Endothelial cell of umbilical vein (primary cell): Measurements from ENCODE around the gene RAP1GDS1. TPM values are rescaled to one million over a fixed set of nuclear protein-coding genes. Genes with fewer than 3 reads are reported as not detected.

ENCODE experiments used
- BruUV-seq: library from RNA; stranded (reverse); fragments of 400-500 nt; replicated peaks from 2 replicates; lab custom pipeline; 2021; lab: Mats Ljungman, UMichigan
- CTCF ChIA-PET: fragments of 300-600, 350-600 bp; sonication (Branson Sonifier 250); formaldehyde crosslinking; loops from one replicate; lab custom pipeline; 2021; ENCODE audit warnings: antibody characterized with exemption, inconsistent platforms; lab: Charles Lee
- POLR2A ChIA-PET: fragments of 300-600, 350-600 bp; sonication (Branson Sonifier 250); formaldehyde crosslinking; loops from one replicate; lab custom pipeline; 2021; ENCODE audit warnings: antibody characterized with exemption, inconsistent platforms; lab: Charles Lee
- DNase-seq: peaks from one replicate; pipeline ENCODE4 v3.0.0-alpha.2; 2011; ENCODE audit warnings: low read depth, low spot score
- FAIRE-seq: peaks from 2 replicates; lab custom pipeline; 2011; peaks lifted over from hg19 to GRCh38; lab: Jason Lieb, UNC
- H2AFZ ChIP-seq: 2 replicates; pipeline ENCODE4 v1.6.0; 2012; ENCODE audit warnings: low read depth, low read length, control low read depth, inconsistent platforms
- H3K27ac ChIP-seq: 2 replicates; pipeline ENCODE4 v1.5.1; 2011; ENCODE audit warnings: low read depth, mild to moderate bottlenecking, control low read depth, low read length, moderate library complexity; ENCODE audit not compliant: insufficient read depth
- H3K27me3 ChIP-seq, 2 experiments: 2 replicates each; pipeline versions ENCODE4 v1.6.0 to v1.6.1; 2011; ENCODE audit warnings: low read length in 2 of 2, mixed read lengths in 1 of 2; ENCODE audit not compliant: control insufficient read depth in 2 of 2, insufficient read depth in 2 of 2
- H3K36me3 ChIP-seq, 2 experiments: 2 replicates in 1 of 2; 3 replicates in 1 of 2; pipeline ENCODE4 v1.5.1; 2011; ENCODE audit warnings: low read length in 2 of 2, mild to moderate bottlenecking in 1 of 2, moderate library complexity in 1 of 2; ENCODE audit not compliant: control insufficient read depth in 2 of 2, insufficient read depth in 2 of 2; ENCODE audit errors: extremely low read depth in 1 of 2
- H3K4me1 ChIP-seq: 3 replicates; pipeline ENCODE4 v1.5.1; 2011; ENCODE audit warnings: mild to moderate bottlenecking, low read length; ENCODE audit not compliant: control insufficient read depth, insufficient read depth; ENCODE audit errors: extremely low read depth
- H3K4me2 ChIP-seq: 2 replicates; pipeline ENCODE4 v1.6.1; 2011; ENCODE audit warnings: low read length, control low read depth, mixed read lengths; ENCODE audit not compliant: insufficient read depth
- H3K4me3 ChIP-seq, 3 experiments: fragments of 200-600 bp in 1 of 3; sonication (generic), shearing (Covaris generic) in 1 of 3; replicated peaks in 1 of 3; 2 replicates each; pipeline ENCODE4 v1.5.1; 2011 to 2016; ENCODE audit warnings: control low read depth in 3 of 3, low read length in 3 of 3, mild to moderate bottlenecking in 2 of 3, inconsistent platforms in 1 of 3, low read depth in 1 of 3, moderate library complexity in 1 of 3; ENCODE audit not compliant: insufficient read depth in 1 of 3
- H3K79me2 ChIP-seq: 2 replicates; pipeline ENCODE4 v1.6.0; 2012; ENCODE audit warnings: low read length, inconsistent platforms; ENCODE audit not compliant: control insufficient read depth, insufficient read depth
- H3K9ac ChIP-seq: replicated peaks from 2 replicates; pipeline ENCODE3; 2011; ENCODE audit warnings: low read length, control low read depth; ENCODE audit not compliant: insufficient read depth; ENCODE audit errors: extremely low read depth
- H3K9me1 ChIP-seq: replicated peaks from 3 replicates; pipeline ENCODE4 v1.6.0; 2011; ENCODE audit warnings: mild to moderate bottlenecking, low read length; ENCODE audit not compliant: control insufficient read depth, insufficient read depth; ENCODE audit errors: extremely low read depth
- H3K9me3 ChIP-seq: replicated peaks from 2 replicates; pipeline ENCODE4 v1.5.1; 2012; ENCODE audit warnings: low read length, inconsistent platforms; ENCODE audit not compliant: control insufficient read depth, insufficient read depth
- H4K20me1 ChIP-seq: replicated peaks from 2 replicates; pipeline ENCODE3; 2011; ENCODE audit warnings: mild to moderate bottlenecking, low read length; ENCODE audit not compliant: control insufficient read depth, insufficient read depth; ENCODE audit errors: extremely low read depth
- EZH2 ChIP-seq: IDR thresholded peaks from 2 replicates; pipeline ENCODE4 v1.6.1; 2012; ENCODE audit warnings: borderline replicate concordance, low read depth, mild to moderate bottlenecking, moderate library complexity, low read length, inconsistent platforms; ENCODE audit not compliant: severe bottlenecking
- FOS ChIP-seq: IDR thresholded peaks from 2 replicates; pipeline ENCODE4 v1.6.1; 2011; ENCODE audit warnings: mild to moderate bottlenecking, low read length, moderate library complexity, borderline replicate concordance; ENCODE audit not compliant: insufficient read depth
- GATA2 ChIP-seq: IDR thresholded peaks from 2 replicates; pipeline ENCODE4 v1.7.0; 2011; ENCODE audit warnings: low read depth, mild to moderate bottlenecking, moderate library complexity, mixed read lengths, low read length; ENCODE audit not compliant: insufficient read length, insufficient read depth
- JUN ChIP-seq: IDR thresholded peaks from 2 replicates; pipeline ENCODE4 v1.6.1; 2011; ENCODE audit warnings: borderline replicate concordance, low read depth; ENCODE audit not compliant: insufficient read length, insufficient read depth
- MYC ChIP-seq: IDR thresholded peaks from one replicate; pipeline ENCODE4 v1.6.1; 2011; ENCODE audit warnings: mild to moderate bottlenecking, low read depth, low read length
- POLR2A ChIP-seq: IDR thresholded peaks from 2 replicates; pipeline ENCODE4 v1.6.1; 2012; ENCODE audit warnings: low read depth, mild to moderate bottlenecking, control low read depth, low read length
- POLR2AphosphoS5 ChIP-seq: IDR thresholded peaks from 2 replicates; pipeline ENCODE4 v1.6.1; 2012; ENCODE audit warnings: low read depth, mild to moderate bottlenecking, control low read depth, low read length, moderate library complexity; ENCODE audit not compliant: insufficient read depth
- dilution Hi-C: fragments of 300-500 bp; cut with MboI; formaldehyde crosslinking; loops from one replicate; pipeline ENCODE4 v1.15.0; 2019; ENCODE audit warnings: low sequenced_read_pairs; ENCODE audit not compliant: extremely low pct_ligation_motif_present
- intact Hi-C: fragments of 100-400 bp; cut with micrococcal nuclease; formaldehyde crosslinking; loops from one replicate; pipeline ENCODE4 v1.10.0; 2022
- polyA plus RNA-seq, 4 experiments: library from polyadenylated mRNA; depleted of rRNA in 3 of 4; stranded (reverse) in 3 of 4; unstranded in 1 of 4; fragments of >200 nt; gene quantifications; 2 replicates each; pipeline versions ENCODE4 v1.2.1 to v1.2.3, GENCODE V29; 2011 to 2012; ENCODE audit warnings: missing spikeins in 1 of 4
- total RNA-seq: library from RNA; stranded (reverse); gene quantifications from 2 replicates; pipeline ENCODE4 v1.2.3, GENCODE V29; 2021
- TF ChIP-seq, protein P1 (sequence below): IDR thresholded peaks from 2 replicates; pipeline ENCODE4 v1.6.1; 2011; ENCODE audit not compliant: insufficient read depth, insufficient read length
- TF ChIP-seq, protein P2 (sequence below), 2 donors: IDR thresholded peaks; 1 replicate in 1 of 2; 2 replicates in 1 of 2; pipeline ENCODE4 v1.5.1; 2011; ENCODE audit warnings: low read length in 2 of 2, mild to moderate bottlenecking in 2 of 2, moderate library complexity in 2 of 2, control low read depth in 1 of 2, inconsistent platforms in 1 of 2, low read depth in 1 of 2; ENCODE audit not compliant: insufficient read depth in 1 of 2; ENCODE audit errors: extremely low read depth in 1 of 2

RAP1GDS1 gene
- total and polyA plus RNA-seq, 2 donors (not counting 3 experiments of a cell fraction or from before 2014, with no cell fraction given), result 17.6 to 52.8 TPM

DNA sequence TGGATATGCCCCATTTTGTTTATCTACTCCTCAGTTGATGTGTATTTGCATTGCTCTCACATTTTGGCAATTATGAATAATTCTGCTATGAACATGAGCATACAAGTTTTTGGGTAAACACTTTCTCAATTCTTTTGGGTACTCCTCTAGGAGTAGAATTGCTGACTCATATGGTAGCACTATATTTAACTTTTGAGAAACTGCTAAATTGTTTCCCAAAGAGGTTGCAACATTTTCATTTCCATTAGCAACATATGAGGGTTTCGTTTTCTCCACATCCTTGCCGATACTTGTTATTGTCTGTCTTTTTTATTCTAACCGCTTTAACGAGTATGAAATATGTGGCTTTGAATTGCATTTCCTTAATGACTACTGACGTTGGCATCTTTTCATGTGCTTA is 211.9 kb downstream of the RAP1GDS1 start:
- no peak overlapping the region for H3K4me2 ChIP-seq
- FAIRE-seq, result no peak
- peaks cover 11% of the 10 kb centered on the region for H3K4me1 ChIP-seq
- DNase-seq, result no peak
- POLR2A ChIA-PET, result no interaction called here
- H3K4me3 ChIP-seq, result no peak overlapping the region
- intact Hi-C loops (no loop called here), dilution Hi-C loops (no loop called here)
- TF ChIP-seq POLR2AphosphoS5, result no peak
- no peak for TF ChIP-seq FOS
- TF ChIP-seq, protein P1, sequence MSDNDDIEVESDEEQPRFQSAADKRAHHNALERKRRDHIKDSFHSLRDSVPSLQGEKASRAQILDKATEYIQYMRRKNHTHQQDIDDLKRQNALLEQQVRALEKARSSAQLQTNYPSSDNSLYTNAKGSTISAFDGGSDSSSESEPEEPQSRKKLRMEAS, result no peak
- no peak for TF ChIP-seq MYC
- no peak for TF ChIP-seq GATA2
- no peak for TF ChIP-seq POLR2A
- TF ChIP-seq EZH2, result no peak
- no peak for TF ChIP-seq JUN
- TF ChIP-seq, protein P2, sequence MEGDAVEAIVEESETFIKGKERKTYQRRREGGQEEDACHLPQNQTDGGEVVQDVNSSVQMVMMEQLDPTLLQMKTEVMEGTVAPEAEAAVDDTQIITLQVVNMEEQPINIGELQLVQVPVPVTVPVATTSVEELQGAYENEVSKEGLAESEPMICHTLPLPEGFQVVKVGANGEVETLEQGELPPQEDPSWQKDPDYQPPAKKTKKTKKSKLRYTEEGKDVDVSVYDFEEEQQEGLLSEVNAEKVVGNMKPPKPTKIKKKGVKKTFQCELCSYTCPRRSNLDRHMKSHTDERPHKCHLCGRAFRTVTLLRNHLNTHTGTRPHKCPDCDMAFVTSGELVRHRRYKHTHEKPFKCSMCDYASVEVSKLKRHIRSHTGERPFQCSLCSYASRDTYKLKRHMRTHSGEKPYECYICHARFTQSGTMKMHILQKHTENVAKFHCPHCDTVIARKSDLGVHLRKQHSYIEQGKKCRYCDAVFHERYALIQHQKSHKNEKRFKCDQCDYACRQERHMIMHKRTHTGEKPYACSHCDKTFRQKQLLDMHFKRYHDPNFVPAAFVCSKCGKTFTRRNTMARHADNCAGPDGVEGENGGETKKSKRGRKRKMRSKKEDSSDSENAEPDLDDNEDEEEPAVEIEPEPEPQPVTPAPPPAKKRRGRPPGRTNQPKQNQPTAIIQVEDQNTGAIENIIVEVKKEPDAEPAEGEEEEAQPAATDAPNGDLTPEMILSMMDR (IDR thresholded peaks at IDR 0.05; ENCODE audit: extremely low read depth in 1 of 2, insufficient read depth in 1 of 2, low read depth in 1 of 2, low read length in 2 of 2), result no peak
- no peaks in the 10 kb centered on the region for H3K9me3 ChIP-seq
- H4K20me1 ChIP-seq, result no peaks in the 10 kb centered on the region
- H2AFZ ChIP-seq, result no peak overlapping the region
- no peak overlapping the region for H3K9ac ChIP-seq
- H3K36me3 ChIP-seq, result peaks cover 5 to 21% of the 10 kb centered on the region in 2 experiments
- no TSS peak for BruUV-seq
- H3K27me3 ChIP-seq, result no peaks in the 10 kb centered on the region
- no peaks in the 10 kb centered on the region for H3K79me2 ChIP-seq
- no peak overlapping the region for H3K27ac ChIP-seq
- no peaks in the 10 kb centered on the region for H3K9me1 ChIP-seq
- CTCF ChIA-PET, result interaction anchor here (0.7 kb wide), 1 partner anchor 37 kb away, joined by 3 read pairs; no protein-coding TSS in a partner anchor
